ENCODE results near the gene LRRFIP1.

LRRFIP1 gene

DNA sequence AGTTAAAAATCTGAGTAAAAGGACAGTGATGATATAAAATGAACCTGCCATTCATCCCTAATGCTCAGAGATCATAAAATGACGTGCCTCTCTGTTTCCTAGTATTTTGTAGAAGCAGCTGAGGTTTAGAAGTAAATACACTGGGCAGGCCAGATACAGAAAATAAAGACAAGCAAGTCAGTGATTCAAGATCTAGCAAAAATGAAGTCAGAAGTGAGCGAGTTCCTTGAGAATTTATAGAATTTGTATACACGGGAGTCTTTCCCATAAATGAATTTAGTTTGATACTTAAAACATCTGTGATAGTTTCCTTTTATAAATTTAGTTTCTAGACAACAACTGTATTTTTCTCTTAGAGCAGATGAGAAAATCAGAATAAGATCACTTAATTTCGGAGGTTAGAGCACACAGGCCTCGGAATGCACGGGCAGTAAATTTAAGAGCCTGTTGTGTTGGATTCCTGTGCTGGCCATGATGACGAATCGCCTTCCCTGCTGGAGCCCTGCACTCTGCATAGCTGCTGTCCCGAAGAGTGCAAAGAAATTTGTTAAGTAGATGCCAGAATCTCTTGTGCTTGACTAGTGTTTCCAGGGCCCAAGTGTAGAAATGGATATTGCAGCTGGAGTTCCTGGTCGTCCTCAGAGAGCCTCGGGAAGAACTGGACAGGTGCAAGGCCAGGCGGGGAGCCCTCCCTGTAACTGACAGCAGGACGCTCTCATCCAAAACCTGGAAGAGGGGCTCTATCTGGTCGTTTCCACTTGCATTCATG lies 87.5 kb downstream of the LRRFIP1 start:
- TF ChIP-seq REST (IDR thresholded peaks at IDR 0.05; ENCODE audit: low read depth), result no peak
- no peak for TF ChIP-seq YY1 (IDR thresholded peaks at IDR 0.05; ENCODE audit: low read depth)
- TF ChIP-seq TCF12 (IDR thresholded peaks at IDR 0.05; ENCODE audit: low read depth), result no peak
- TF ChIP-seq USF1 (IDR thresholded peaks at IDR 0.05), result no peak
- TF ChIP-seq NFIC (IDR thresholded peaks at IDR 0.05), result no peak
- no peak for TF ChIP-seq EGR1 (IDR thresholded peaks at IDR 0.05)
- TF ChIP-seq CREB1 (IDR thresholded peaks at IDR 0.05; ENCODE audit: low read depth), result no peak
- no peak for TF ChIP-seq TEAD4 (IDR thresholded peaks at IDR 0.05)
- TF ChIP-seq ZBTB7A (IDR thresholded peaks at IDR 0.05; ENCODE audit: low read depth), result no peak

DNA sequence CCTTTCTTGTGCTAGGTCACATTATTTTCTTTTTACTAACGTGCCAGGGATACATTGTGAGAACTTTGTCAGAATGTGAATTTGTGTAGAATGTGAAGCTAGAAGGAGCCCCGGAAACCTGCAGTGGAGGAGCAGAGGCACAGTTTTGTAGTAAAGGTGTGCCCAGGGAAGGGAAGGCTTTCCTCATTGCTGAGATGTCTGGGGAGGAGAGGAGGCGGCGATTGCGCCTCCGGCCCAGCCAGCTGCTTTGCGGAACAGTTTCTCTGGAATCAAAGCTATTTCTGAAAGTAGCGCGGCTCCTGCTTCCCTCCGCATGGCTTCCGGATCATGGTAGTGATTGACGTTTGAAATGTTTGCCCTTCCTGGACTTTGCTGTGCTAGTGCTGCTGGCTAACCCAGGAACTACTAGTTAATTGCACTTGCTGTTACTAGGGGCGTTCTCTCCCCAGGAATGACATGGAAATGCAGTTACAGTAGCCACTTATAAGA lies 88.1 kb downstream of the LRRFIP1 start:
- TF ChIP-seq MAX (IDR thresholded peaks at IDR 0.05) (no peak), EP300 (IDR thresholded peaks at IDR 0.05; ENCODE audit: borderline replicate concordance) (no peak), TCF12 (IDR thresholded peaks at IDR 0.05; ENCODE audit: low read depth) (no peak), TEAD4 (IDR thresholded peaks at IDR 0.05) (no peak), YY1 (IDR thresholded peaks at IDR 0.05; ENCODE audit: low read depth) (no peak), FOXM1 (IDR thresholded peaks at IDR 0.05; ENCODE audit: borderline replicate concordance, low read depth) (no peak), EGR1 (IDR thresholded peaks at IDR 0.05) (no peak), TAF1 (IDR thresholded peaks at IDR 0.05; ENCODE audit: low read depth) (no peak), CREB1 (IDR thresholded peaks at IDR 0.05; ENCODE audit: low read depth) (no peak), RAD21 (IDR thresholded peaks at IDR 0.05; ENCODE audit: low read depth) (no peak), CEBPB (IDR thresholded peaks at IDR 0.05) (no peak), NFIC (IDR thresholded peaks at IDR 0.05) (no peak), USF1 (IDR thresholded peaks at IDR 0.05) (no peak), ZBTB7A (IDR thresholded peaks at IDR 0.05; ENCODE audit: low read depth) (no peak), REST (IDR thresholded peaks at IDR 0.05; ENCODE audit: low read depth) (no peak)

DNA sequence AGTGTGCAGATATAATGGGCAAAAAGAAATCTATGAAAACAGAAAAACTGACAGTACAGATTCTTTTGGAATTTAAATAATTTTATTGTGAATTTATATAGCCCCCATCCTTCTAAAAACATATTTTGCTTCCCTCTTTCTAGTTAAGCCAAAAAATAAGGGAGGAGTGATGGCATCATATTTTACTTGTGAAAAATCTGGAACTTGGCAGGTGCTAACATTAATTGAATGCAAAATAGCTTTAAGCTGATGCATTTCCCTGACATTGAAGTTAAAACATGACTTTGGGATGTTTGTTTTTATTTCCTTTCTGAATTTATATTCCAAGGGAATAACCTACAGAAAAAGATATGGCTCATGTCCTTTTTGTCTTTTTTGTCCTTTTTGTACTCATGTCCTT lies 88.6 kb downstream of the LRRFIP1 start:
- TF ChIP-seq REST (IDR thresholded peaks at IDR 0.05; ENCODE audit: low read depth) (no peak), RAD21 (IDR thresholded peaks at IDR 0.05; ENCODE audit: low read depth) (no peak), ZBTB7A (IDR thresholded peaks at IDR 0.05; ENCODE audit: low read depth) (no peak), EP300 (IDR thresholded peaks at IDR 0.05; ENCODE audit: borderline replicate concordance) (no peak), TEAD4 (IDR thresholded peaks at IDR 0.05) (no peak), MAX (IDR thresholded peaks at IDR 0.05) (no peak), USF1 (IDR thresholded peaks at IDR 0.05) (no peak), TCF12 (IDR thresholded peaks at IDR 0.05; ENCODE audit: low read depth) (no peak), YY1 (IDR thresholded peaks at IDR 0.05; ENCODE audit: low read depth) (no peak), CEBPB (IDR thresholded peaks at IDR 0.05) (no peak), CREB1 (IDR thresholded peaks at IDR 0.05; ENCODE audit: low read depth) (no peak), NFIC (IDR thresholded peaks at IDR 0.05) (no peak), EGR1 (IDR thresholded peaks at IDR 0.05) (no peak)
